Heart left ventricle (tissue), 16 donors: ENCODE data around the gene PCCA. TPM values are rescaled to one million over a fixed set of nuclear protein-coding genes. Genes with fewer than 3 reads are reported as not detected.
"Not testable (repeated sequence)": the region's sequence is repeated elsewhere in the genome, so short reads cannot be mapped to it uniquely, and the experiment has no call there.

Source experiments
- ATAC-seq, 4 donors: fragments of 200-7000 bp; cut with Tn5 transposase; one replicate each; pipeline ENCODE4 v1.9.1; 2020 to 2022; ENCODE audit warnings: moderate library complexity in 4 of 4, mild to moderate bottlenecking in 3 of 4, moderate number of reproducible peaks in 1 of 4
- DNase-seq, 5 donors: peaks; one replicate each; pipeline ENCODE4 v3.0.0-alpha.2; 2020
- H3K27ac ChIP-seq, 12 donors: fragments of 200-600 bp; sonication (generic) in 4 of 12; one replicate each; pipeline versions ENCODE4 v1.5.0 to v1.8.0; 2016 to 2022; ENCODE audit warnings: mild to moderate bottlenecking in 2 of 12
- H3K27me3 ChIP-seq, 9 donors: fragments of 200-600 bp; sonication (generic) in 2 of 9; one replicate each; pipeline versions ENCODE4 v1.5.1 to v1.8.0; 2016 to 2022; ENCODE audit warnings: mild to moderate bottlenecking in 3 of 9
- H3K36me3 ChIP-seq, 9 donors: fragments of 200-600 bp; sonication (generic) in 2 of 9; one replicate each; pipeline versions ENCODE4 v1.5.0 to v1.8.0; 2018 to 2022; ENCODE audit warnings: mild to moderate bottlenecking in 2 of 9
- H3K4me1 ChIP-seq, 12 donors: fragments of 200-600 bp; sonication (generic) in 4 of 12; one replicate each; pipeline versions ENCODE4 v1.5.0 to v1.8.0; 2016 to 2022; ENCODE audit warnings: mild to moderate bottlenecking in 3 of 12
- H3K4me3 ChIP-seq, 12 donors: fragments of 200-600 bp; sonication (generic) in 4 of 12; one replicate each; pipeline versions ENCODE4 v1.5.0 to v1.8.0; 2017 to 2022; ENCODE audit warnings: mild to moderate bottlenecking in 9 of 12, moderate library complexity in 4 of 12
- H3K9me3 ChIP-seq, 12 donors: fragments of 200-600 bp; sonication (generic) in 4 of 12; one replicate each; pipeline versions ENCODE4 v1.5.0 to v1.8.0; 2016 to 2022; ENCODE audit warnings: mild to moderate bottlenecking in 1 of 12
- CTCF ChIP-seq, 12 donors: fragments of 200-600 bp; sonication (generic) in 4 of 12; IDR thresholded peaks; one replicate each; pipeline versions ENCODE4 v1.5.0 to v1.8.0; 2018 to 2022; ENCODE audit warnings: antibody characterized with exemption in 12 of 12, mild to moderate bottlenecking in 5 of 12
- POLR2A ChIP-seq, 2 donors: fragments of 450-650 bp; IDR thresholded peaks; one replicate each; pipeline ENCODE4 v1.6.1; 2017; ENCODE audit warnings: antibody characterized with exemption in 2 of 2, mild to moderate bottlenecking in 2 of 2, moderate library complexity in 2 of 2
- WGBS, 4 donors: extraction: QIAGEN DNeasy Blood & Tissue Kit in 2 of 4; methylation state at CpG; one replicate each; pipeline versions ENCODE4 v1.1.5 to v1.1.7; 2013 to 2018; 5-methylcytosine and 5-hydroxymethylcytosine counted together
- intact Hi-C, 10 donors: fragments of 100-400 bp; cut with DNase I; formaldehyde crosslinking; loops; one replicate each; pipeline versions ENCODE4 v1.11.1 to v1.14.2; 2022
- polyA plus RNA-seq, 2 donors: library from polyadenylated mRNA; stranded (reverse); fragments of 200-250 nt; gene quantifications; one replicate each; pipeline ENCODE4 v1.2.3, GENCODE V29; 2013
- total RNA-seq, 9 donors: library from RNA; depleted of rRNA in 2 of 9; stranded (reverse); fragments of >200 nt in 2 of 9; fragmentation: NEBNext Ultra II Directional in 3 of 9; extraction: Animal tissue kit (Norgen Biotek cat#: 25700) in 3 of 9; gene quantifications; one replicate each; pipeline versions ENCODE4 v1.1.0 to v1.2.4, GENCODE V29; 2016 to 2023
- donor health status: ischemic (EF 13 %, LVEDD 7.1; RV severe dilation, severe dysfunction).
- donor health status: healthy with polysubstance abuse.
- donor health status: DM: no; HTN: yes; CAD: no.
- donor health status: DM: no; HTN: no; CAD: no.
- donor health status: ischemic (EF 25% LVEDD 6.9; RV normal size, moderate dysfunction).
- donor health status: ischemic (EF 25% LVEDD 5.7; RV mildly dilated, moderate dysfunction).
- donor health status: healthy.
- donor health status: DM: yes; HTN: yes; CAD: no.
- donor health status: ischemic (EF 35%, LVEDD 5.7; RV mildly dilated, moderate dysfunction).
- donor health status: nonischemic (EF 11% LVEDD 7.7; RV severe dilation, severe dysfunction).
- donor health status: DM: yes; HTN: yes; CAD: no.
- donor health status: PGD.
- donor health status: ischemic (EF 29% LVEDD 5.4; RV normal size, mild dysfunction).
- donor health status: nonischemic (EF 23%, LVEDD 6.1; RV moderate dilation, normal function).

The PCCA gene
- total and polyA plus RNA-seq, 11 donors: 25.6 to 67.0 (median 40.9) TPM

- Histone ChIP-seq H3K9me3 (peaks cover 0 to 8% (median 0%) of the 10 kb centered on the region in 12 donors), H3K27ac (no peak overlapping the region), H3K4me1 (peaks cover 0 to 8% (median 0%) of the 10 kb centered on the region in 12 donors), H3K36me3 (no peaks in the 10 kb centered on the region), H3K27me3 (no peaks in the 10 kb centered on the region), H3K4me3 (no peak overlapping the region)
- no peak for TF ChIP-seq POLR2A (IDR thresholded peaks at IDR 0.05)
- no peak for TF ChIP-seq CTCF (IDR thresholded peaks at IDR 0.05)
- WGBS, 4 donors: 71 to 95% (median 81%) methylated on average over 1 of the region's 1 CpG
- no peak for ATAC-seq
- intact Hi-C loops: no loop called here
- DNase-seq: no peak
Measured at GRCh38 chr13:100138859-100139491, 50.1 kb downstream of the PCCA start.

DNA sequence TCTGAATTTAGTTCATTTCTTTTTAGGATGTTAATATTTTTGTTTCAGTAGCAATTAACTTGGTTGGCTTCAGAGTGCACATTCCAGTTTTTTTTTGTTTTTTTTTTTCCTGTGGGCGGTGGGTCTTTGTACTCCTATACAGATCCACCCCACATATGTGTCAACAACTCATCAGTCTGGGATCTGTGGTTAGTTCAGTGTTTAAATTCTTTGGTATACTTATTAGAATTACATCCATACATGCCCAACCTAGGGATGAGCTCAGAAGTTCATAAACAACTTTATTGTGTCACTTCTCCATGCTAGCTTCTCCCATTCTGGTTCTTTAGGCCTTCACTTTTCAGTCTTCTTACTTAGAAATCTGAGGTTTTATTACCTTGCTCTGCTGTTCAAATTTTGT lies 50.9 kb downstream of the PCCA start:
- Histone ChIP-seq H3K36me3 (peaks cover 0 to 6% (median 0%) of the 10 kb centered on the region in 9 donors), H3K4me1 (peaks cover 0 to 8% (median 0%) of the 10 kb centered on the region in 12 donors), H3K27ac (no peak overlapping the region), H3K27me3 (no peaks in the 10 kb centered on the region), H3K9me3 (peaks cover 0 to 8% (median 0%) of the 10 kb centered on the region in 12 donors), H3K4me3 (no peak overlapping the region)
- WGBS, 4 donors: 86 to 93% (median 88%) methylated on average over 1 of the region's 1 CpG
- no peak for ATAC-seq
- TF ChIP-seq CTCF (IDR thresholded peaks at IDR 0.05): no peak
- TF ChIP-seq POLR2A (IDR thresholded peaks at IDR 0.05): no peak
- intact Hi-C loops: no loop called here
- no peak for DNase-seq

- intact Hi-C loops: no loop called here
- no peak overlapping the region for H3K27ac ChIP-seq
- no peak for ATAC-seq
Measured at GRCh38 chr13:100140441-100140840, 51.5 kb downstream of the PCCA start.

GRCh38 chr13:100141461-100141961 lies 52.6 kb downstream of the PCCA start:
- H3K27ac ChIP-seq, H3K36me3 ChIP-seq, H3K4me3 ChIP-seq, intact Hi-C loops, DNase-seq, H3K4me1 ChIP-seq, ATAC-seq, H3K27me3 ChIP-seq: not testable (repeated sequence)
- H3K9me3 ChIP-seq: peaks cover 0 to 11% (median 1%) of the 10 kb centered on the region in 12 donors
- WGBS, 4 donors: 89 to 99% (median 96%) methylated on average over 5 of the region's 5 CpGs

More at GRCh38 chr13:100140441-100140840, 51.5 kb downstream of the PCCA start:
- WGBS, 4 donors: 79 to 89% (median 86%) methylated on average over 2 of the region's 2 CpGs
- H3K4me3 ChIP-seq: no peak overlapping the region
- peaks cover 0 to 7% (median 0%) of the 10 kb centered on the region in 9 donors for H3K36me3 ChIP-seq
- H3K27me3 ChIP-seq: no peaks in the 10 kb centered on the region
- peaks cover 0 to 8% (median 0%) of the 10 kb centered on the region in 12 donors for H3K9me3 ChIP-seq
- peaks cover 0 to 8% (median 0%) of the 10 kb centered on the region in 12 donors for H3K4me1 ChIP-seq
- TF ChIP-seq CTCF (IDR thresholded peaks at IDR 0.05): no peak
- TF ChIP-seq POLR2A (IDR thresholded peaks at IDR 0.05): no peak
- no peak for DNase-seq
